Smooth muscle cell (in vitro differentiated cells): ENCODE data around the gene ANKRD45. TPM values are rescaled to one million over a fixed set of nuclear protein-coding genes. Genes with fewer than 3 reads are reported as not detected.
A peak's percentile ranks its signal among the peaks of the same experiment; 100 is the strongest.

Experiments
- DNase-seq: peaks from one replicate; lab custom pipeline; 2025; ENCODE audit not compliant: unreplicated experiment; lab: John Stamatoyannopoulos, UW
- H2AFZ ChIP-seq: fragments of 200-600 bp; sonication (generic); 2 replicates; pipeline ENCODE4 v1.6.0; 2016; ENCODE audit warnings: antibody characterized with exemption, low read depth, mild to moderate bottlenecking
- H3F3A ChIP-seq: fragments of 200-600 bp; sonication (generic); 2 replicates; pipeline ENCODE4 v1.6.0; 2017; ENCODE audit warnings: antibody characterized with exemption, low read depth
- H3K27ac ChIP-seq: fragments of 200-600 bp; sonication (generic); 2 replicates; pipeline ENCODE4 v1.5.1; 2016; ENCODE audit warnings: low read depth, mild to moderate bottlenecking
- H3K27me3 ChIP-seq: fragments of 200-600 bp; sonication (generic); 2 replicates; pipeline ENCODE4 v1.6.1; 2016; ENCODE audit warnings: low read depth, mild to moderate bottlenecking
- H3K36me3 ChIP-seq: fragments of 200-600 bp; sonication (generic); 2 replicates; pipeline ENCODE4 v1.5.1; 2016; ENCODE audit warnings: low read depth
- H3K4me1 ChIP-seq: fragments of 200-600 bp; sonication (generic); 2 replicates; pipeline ENCODE4 v1.5.1; 2016; ENCODE audit warnings: low read depth
- H3K4me2 ChIP-seq: fragments of 200-600 bp; sonication (generic); 2 replicates; pipeline ENCODE4 v1.6.0; 2016; ENCODE audit warnings: mild to moderate bottlenecking
- H3K4me3 ChIP-seq: fragments of 200-600 bp; sonication (generic); 2 replicates; pipeline ENCODE4 v1.5.1; 2016; ENCODE audit warnings: mild to moderate bottlenecking
- H3K79me2 ChIP-seq: fragments of 200-600 bp; sonication (generic); 2 replicates; pipeline ENCODE4 v1.6.0; 2016; ENCODE audit warnings: low read depth, mild to moderate bottlenecking
- H3K9ac ChIP-seq: fragments of 200-600 bp; sonication (generic); 2 replicates; pipeline ENCODE4 v1.6.0; 2016; ENCODE audit warnings: low read depth
- H3K9me3 ChIP-seq: fragments of 200-600 bp; sonication (generic); replicated peaks from 2 replicates; pipeline ENCODE4 v1.5.1; 2016; ENCODE audit warnings: low read depth
- H4K20me1 ChIP-seq: fragments of 200-600 bp; sonication (generic); 2 replicates; pipeline ENCODE4 v1.6.0; 2016; ENCODE audit warnings: low read depth
- WGBS: methylation state at CpG from one replicate; pipeline ENCODE4 v1.1.7; 2016; ENCODE audit warnings: low lambda C conversion rate; 5-methylcytosine and 5-hydroxymethylcytosine counted together
- polyA plus RNA-seq: library from polyadenylated mRNA; unstranded; fragments of >200 nt; fragmentation: Nextera tagmentation; extraction: Ambion mirVana; gene quantifications from 2 replicates; pipeline ENCODE4 v1.2.1, GENCODE V29; 2016
- total RNA-seq: library from RNA; depleted of rRNA; stranded (reverse); fragments of >200 nt; gene quantifications from 2 replicates; pipeline ENCODE4 v1.2.3, GENCODE V29; 2014
- TF ChIP-seq, protein P1 (sequence below): fragments of 200-600 bp; sonication (generic); IDR thresholded peaks from 2 replicates; pipeline ENCODE4 v1.5.1; 2017; ENCODE audit warnings: borderline replicate concordance, mild to moderate bottlenecking, antibody characterized with exemption; ENCODE audit not compliant: insufficient read depth, poor library complexity, severe bottlenecking

ANKRD45 gene
- total and polyA plus RNA-seq, 2 experiments from 2014 or later, result 0.72 to 1.8 TPM

DNA sequence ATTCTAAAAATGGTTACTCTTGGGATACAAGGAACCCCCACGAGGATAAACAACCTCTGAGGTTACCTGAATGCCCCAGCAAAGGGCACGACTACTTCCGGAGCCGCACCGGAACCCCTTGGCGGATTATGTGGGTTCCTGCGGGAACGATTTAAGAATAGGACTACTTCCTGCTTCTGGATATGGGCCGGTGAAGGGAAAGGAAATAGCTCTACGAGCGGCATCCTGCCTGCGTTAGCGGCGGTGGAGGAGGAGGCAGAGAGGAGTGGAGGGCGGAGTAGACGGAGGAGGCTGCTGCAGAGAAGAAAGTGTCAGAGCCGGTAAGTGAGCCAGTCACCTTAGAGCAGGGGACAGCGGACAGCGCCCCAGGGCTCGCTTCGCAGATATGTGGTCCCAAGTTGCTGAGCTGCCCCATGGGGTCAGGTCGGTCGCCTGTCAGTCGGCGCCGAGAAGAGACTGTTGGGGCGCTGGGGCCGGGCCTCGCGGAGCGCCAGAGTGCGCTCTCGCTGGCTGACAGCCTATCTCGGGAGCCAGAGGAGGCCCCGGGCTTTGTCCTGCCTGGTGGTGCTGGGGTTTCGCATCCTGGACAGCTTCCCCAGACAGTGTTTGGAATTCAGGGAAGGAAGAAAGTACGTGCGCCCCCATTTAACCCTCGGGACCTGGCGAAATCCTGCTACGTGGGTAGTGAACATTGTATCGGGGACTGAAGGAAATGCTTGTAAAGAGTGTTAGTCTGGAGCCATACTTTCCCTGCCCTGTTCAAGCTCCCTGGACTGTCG, 45.3 kb upstream of the ANKRD45 start, which contains the start of gene KLHL20:
KLHL20 (plus strand) TSS at position 223 of the 779 bp plus-strand sequence. CDS start 1,063 bp downstream, outside the sequence.
- TF ChIP-seq, protein P1, sequence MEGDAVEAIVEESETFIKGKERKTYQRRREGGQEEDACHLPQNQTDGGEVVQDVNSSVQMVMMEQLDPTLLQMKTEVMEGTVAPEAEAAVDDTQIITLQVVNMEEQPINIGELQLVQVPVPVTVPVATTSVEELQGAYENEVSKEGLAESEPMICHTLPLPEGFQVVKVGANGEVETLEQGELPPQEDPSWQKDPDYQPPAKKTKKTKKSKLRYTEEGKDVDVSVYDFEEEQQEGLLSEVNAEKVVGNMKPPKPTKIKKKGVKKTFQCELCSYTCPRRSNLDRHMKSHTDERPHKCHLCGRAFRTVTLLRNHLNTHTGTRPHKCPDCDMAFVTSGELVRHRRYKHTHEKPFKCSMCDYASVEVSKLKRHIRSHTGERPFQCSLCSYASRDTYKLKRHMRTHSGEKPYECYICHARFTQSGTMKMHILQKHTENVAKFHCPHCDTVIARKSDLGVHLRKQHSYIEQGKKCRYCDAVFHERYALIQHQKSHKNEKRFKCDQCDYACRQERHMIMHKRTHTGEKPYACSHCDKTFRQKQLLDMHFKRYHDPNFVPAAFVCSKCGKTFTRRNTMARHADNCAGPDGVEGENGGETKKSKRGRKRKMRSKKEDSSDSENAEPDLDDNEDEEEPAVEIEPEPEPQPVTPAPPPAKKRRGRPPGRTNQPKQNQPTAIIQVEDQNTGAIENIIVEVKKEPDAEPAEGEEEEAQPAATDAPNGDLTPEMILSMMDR, result no peak
- Histone ChIP-seq H3K9me3 (no peaks in the 10 kb centered on the region), H3K27ac (peak within 1 kb of the TSS; percentile 70), H3K36me3 (no peaks in the 10 kb centered on the region), H3K9ac (peak within 1 kb of the TSS; percentile 75), H2AFZ (peak within 1 kb of the TSS; percentile 99), H3K79me2 (peaks cover 38% of the 10 kb centered on the region), H3K4me2 (peak within 1 kb of the TSS; percentile 98), H3K27me3 (peaks cover 16% of the 10 kb centered on the region), H3K4me3 (peak within 1 kb of the TSS; percentile 72), H4K20me1 (peaks cover 16% of the 10 kb centered on the region), H3F3A (no peaks in the 10 kb centered on the region), H3K4me1 (peaks cover 16% of the 10 kb centered on the region)
- under 1% methylated on average over 42 of the region's 43 CpGs for WGBS
- peak; percentile 37 for DNase-seq

- Histone ChIP-seq H3K9me3 (no peaks in the 10 kb centered on the region), H3K79me2 (peaks cover 33% of the 10 kb centered on the region), H3K27me3 (peaks cover 18% of the 10 kb centered on the region), H3K9ac (peak overlapping the region; percentile 75), H2AFZ (peak overlapping the region; percentile 99), H3K4me2 (peak overlapping the region; percentile 98), H4K20me1 (peaks cover 16% of the 10 kb centered on the region), H3K27ac (peak overlapping the region; percentile 70), H3F3A (no peaks in the 10 kb centered on the region), H3K4me1 (peaks cover 16% of the 10 kb centered on the region), H3K36me3 (no peaks in the 10 kb centered on the region), H3K4me3 (peak overlapping the region; percentile 72)
- 50% methylated on average over 3 of the region's 3 CpGs for WGBS
- no peak for DNase-seq
- TF ChIP-seq, protein P1, result no peak
Measured at GRCh38 chr1:173714441-173714758, 44.7 kb upstream of the ANKRD45 start.

- WGBS, result 56% methylated on average over 2 of the region's 2 CpGs
- H3K4me2 ChIP-seq, result no peak overlapping the region
Measured at GRCh38 chr1:173708787-173709186, 39.1 kb upstream of the ANKRD45 start.

More at GRCh38 chr1:173708787-173709186, 39.1 kb upstream of the ANKRD45 start:
- no peak for DNase-seq
- Histone ChIP-seq H3K36me3 (no peaks in the 10 kb centered on the region), H3K27me3 (peaks cover 25% of the 10 kb centered on the region), H3K4me1 (no peaks in the 10 kb centered on the region), H3K9ac (no peak overlapping the region), H3F3A (no peaks in the 10 kb centered on the region), H2AFZ (no peak overlapping the region), H3K9me3 (no peaks in the 10 kb centered on the region), H3K79me2 (no peaks in the 10 kb centered on the region), H3K4me3 (no peak overlapping the region), H4K20me1 (peaks cover 10% of the 10 kb centered on the region), H3K27ac (no peak overlapping the region)
- TF ChIP-seq, protein P1, result no peak
